Activated naive CD8-positive, alpha-beta T cell treated with anti-CD3 and anti-CD28 coated beads, Interleukin-2, amount 50 U/mL, for 16 hours (primary cell): ENCODE measurements around the gene SLC10A4.
"Not testable (repeated sequence)": the region's sequence is repeated elsewhere in the genome, so short reads cannot be mapped to it uniquely, and the experiment has no call there.

ENCODE experiments used
- DNase-seq: peaks from one replicate; pipeline ENCODE4 v3.0.0-alpha.2; 2020; ENCODE audit warnings: low read depth, low spot score

The SLC10A4 gene

GRCh38 chr4:48483006-48483776 lies at the start of gene SLC10A4:
Gene SLC10A4 (plus strand): TSS chr4:48483343. CDS start chr4:48483562, 219 bp downstream.
- DNase-seq: no peak

DNA sequence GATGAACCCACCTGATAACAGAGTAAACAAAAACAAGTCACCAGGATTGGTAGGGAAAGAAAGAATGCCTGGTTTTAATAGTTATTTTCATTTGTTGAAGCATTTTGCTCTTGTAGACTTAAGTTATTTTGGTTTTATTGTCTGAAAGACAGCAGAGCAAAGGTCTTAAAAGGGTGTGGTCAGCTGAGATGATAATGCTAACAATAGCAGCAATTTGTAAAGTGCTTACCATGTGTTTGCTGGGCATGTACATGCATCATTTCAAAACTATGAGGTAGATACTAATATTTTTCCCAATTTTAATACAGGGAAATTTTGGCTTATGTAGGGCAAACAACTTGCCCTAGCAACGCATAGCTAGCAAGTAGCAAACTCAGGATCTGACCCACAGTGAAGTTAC lies 46.8 kb upstream of the SLC10A4 start:
- DNase-seq: no peak

- no peak for DNase-seq
Observed at GRCh38 chr4:48439988-48440387, 43.2 kb upstream of the SLC10A4 start.

DNA sequence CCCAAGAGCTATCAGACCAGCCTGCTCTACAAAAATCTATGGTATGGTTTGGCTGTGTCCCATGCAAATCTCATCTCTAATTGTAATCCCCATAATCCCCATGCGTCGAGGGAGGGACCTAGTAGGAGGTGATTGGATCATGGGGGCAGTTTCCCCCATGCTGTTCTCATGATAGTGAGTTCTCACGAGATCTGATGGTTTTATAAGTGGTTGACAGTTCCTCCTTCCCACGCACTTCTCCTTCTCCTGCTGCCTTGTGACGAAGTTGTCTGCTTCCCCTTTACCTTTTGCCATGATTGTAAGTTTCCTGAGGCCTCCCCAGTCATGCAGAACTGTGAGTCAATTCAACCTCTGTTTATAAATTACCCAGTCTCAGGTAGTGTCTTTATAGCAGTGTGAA lies 42.2 kb upstream of the SLC10A4 start:
- not testable (repeated sequence) for DNase-seq

GRCh38 chr4:48445704-48446103 lies 37.4 kb upstream of the SLC10A4 start:
- DNase-seq: no peak

- no peak for DNase-seq
Observed at GRCh38 chr4:48446642-48447041, 36.5 kb upstream of the SLC10A4 start.

GRCh38 chr4:48449151-48449550 lies 34.0 kb upstream of the SLC10A4 start:
- DNase-seq: no peak

DNA sequence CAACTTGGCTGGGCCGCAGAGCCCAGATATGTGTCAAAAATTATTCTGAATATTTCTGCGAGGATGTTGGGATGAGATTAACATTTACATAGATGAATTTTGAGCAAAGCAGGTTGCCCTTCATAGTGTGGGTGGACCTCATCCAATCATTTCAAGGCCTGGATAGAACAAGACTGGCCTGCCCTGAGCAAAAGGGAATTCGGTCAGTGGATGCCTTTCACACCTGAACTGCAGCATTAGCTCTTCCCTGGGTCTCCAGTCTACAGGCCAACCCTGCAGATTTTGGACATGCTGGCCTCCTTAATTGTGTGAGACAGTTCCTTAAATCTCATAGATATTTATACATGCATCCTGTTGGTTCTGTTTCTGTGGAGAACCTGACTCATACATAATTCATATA lies 32.4 kb upstream of the SLC10A4 start:
- DNase-seq: no peak

- DNase-seq: not testable (repeated sequence)
Observed at GRCh38 chr4:48451656-48452055, 31.5 kb upstream of the SLC10A4 start.

DNA sequence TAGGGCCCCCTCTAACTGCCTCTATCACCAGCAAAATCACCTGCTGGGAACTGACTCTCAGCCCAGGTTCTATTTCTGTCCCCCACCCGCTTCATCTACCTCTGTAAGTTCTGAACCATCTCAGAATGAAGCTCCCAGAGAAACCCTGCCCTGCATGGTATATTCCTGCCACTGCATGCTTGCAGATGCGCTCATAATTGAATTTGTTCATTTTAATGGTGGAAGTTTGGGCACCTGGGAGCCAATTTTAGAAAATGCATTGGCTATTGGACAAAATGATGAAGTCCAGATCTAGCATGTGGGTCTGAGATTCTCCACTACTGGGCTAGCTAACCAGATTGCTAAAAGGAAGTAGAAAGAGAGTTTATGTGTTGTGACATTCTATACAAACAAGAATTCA lies 28.6 kb upstream of the SLC10A4 start:
- no peak for DNase-seq

GRCh38 chr4:48461000-48461399 lies 22.1 kb upstream of the SLC10A4 start:
- no peak for DNase-seq

- DNase-seq: no peak
Observed at GRCh38 chr4:48462363-48462762, 20.8 kb upstream of the SLC10A4 start.

- no peak for DNase-seq
Observed at GRCh38 chr4:48467442-48467841, 15.7 kb upstream of the SLC10A4 start.

DNA sequence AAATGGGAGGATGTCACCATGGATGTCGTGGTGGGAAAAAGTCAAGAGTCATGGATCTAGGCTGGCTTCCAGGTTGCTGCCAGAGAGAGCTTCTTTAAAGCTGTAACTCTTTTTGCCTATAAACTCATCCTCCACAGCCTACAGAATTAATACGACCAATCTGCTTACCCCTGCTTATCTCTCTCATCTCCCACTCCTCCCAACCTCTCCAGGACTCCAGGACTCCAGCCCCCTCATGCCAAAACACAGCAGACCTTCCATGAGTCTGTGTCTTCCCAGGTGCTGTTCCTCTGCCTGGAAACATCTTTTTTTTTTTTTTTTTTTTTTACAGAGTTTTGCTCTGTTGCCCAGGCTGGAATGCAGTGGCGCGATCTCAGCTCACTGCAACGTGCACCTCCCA lies 15.3 kb upstream of the SLC10A4 start:
- DNase-seq: no peak

GRCh38 chr4:48470137-48470536 lies 13.0 kb upstream of the SLC10A4 start:
- DNase-seq: no peak

DNA sequence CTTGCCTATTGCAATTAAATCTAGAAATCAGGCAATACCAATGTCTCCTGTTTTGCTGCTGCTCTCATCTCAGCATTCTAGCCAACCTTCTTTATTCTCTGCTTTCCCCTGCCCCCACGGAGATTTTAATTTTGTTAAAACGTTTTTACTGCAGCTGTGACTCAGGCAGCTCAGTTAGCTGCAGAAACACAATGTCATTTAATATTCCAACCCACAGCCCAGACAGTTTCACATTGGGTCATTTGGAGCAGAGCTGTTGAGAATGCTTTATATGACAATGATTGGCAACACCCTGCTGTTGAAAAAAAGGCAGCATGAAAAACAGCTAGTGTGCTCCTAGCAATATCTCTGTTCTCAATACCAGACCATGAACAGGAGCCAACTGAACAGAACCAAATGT lies 12.6 kb upstream of the SLC10A4 start:
- DNase-seq: no peak

- no peak for DNase-seq
Observed at GRCh38 chr4:48472794-48473193, 10.3 kb upstream of the SLC10A4 start.

GRCh38 chr4:48475770-48476169 lies 7.4 kb upstream of the SLC10A4 start:
- no peak for DNase-seq

- DNase-seq: no peak
Observed at GRCh38 chr4:48478273-48478672, 4.9 kb upstream of the SLC10A4 start.

- no peak for DNase-seq
Observed at GRCh38 chr4:48481581-48481980, 1.6 kb upstream of the SLC10A4 start.

- DNase-seq: no peak
Observed at GRCh38 chr4:48483777-48484493, 792 bp downstream of the SLC10A4 start.

DNA sequence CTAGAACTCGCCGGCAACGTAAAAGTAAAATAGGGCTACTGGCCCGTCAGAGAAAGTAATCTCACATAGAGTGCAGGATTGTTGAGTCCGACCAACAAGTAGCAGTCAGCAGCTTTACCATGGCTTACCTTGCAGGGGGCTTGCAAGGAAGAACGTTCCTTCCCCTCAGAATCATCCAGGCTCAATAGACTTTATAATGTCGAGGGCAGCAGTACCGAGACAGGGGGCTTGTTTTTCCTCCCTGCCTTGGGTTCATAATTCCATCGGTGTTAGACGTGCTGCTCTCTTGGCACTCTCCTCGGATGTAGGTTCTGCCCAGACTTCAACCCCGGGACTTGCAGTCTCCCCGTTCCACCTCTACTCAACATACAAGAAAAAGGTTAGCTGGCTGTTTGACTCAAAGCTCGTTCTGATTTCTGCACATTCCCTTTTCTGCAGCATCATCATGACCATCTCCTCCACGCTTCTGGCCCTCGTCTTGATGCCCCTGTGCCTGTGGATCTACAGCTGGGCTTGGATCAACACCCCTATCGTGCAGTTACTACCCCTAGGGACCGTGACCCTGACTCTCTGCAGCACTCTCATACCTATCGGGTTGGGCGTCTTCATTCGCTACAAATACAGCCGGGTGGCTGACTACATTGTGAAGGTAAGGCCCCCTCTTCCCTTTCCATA lies 1.5 kb downstream of the SLC10A4 start:
- no peak for DNase-seq

- DNase-seq: no peak
Observed at GRCh38 chr4:48489683-48490011, 6.5 kb downstream of the SLC10A4 start.
